Activated T-cell treated with anti-CD3 and anti-CD28 coated beads, Interleukin-2, amount 50 U/mL, for 1 hour (primary cell): ENCODE measurements around the gene MED12L.

Experiments
- DNase-seq: peaks from one replicate; pipeline ENCODE4 v3.0.0-alpha.2; 2020

MED12L gene

GRCh38 chr3:151264605-151265004 lies 179.1 kb downstream of the MED12L start:
- DNase-seq = no peak

GRCh38 chr3:151265166-151265565 lies 179.7 kb downstream of the MED12L start:
- no peak for DNase-seq

- no peak for DNase-seq
Observed at GRCh38 chr3:151265866-151266265, 180.4 kb downstream of the MED12L start.

GRCh38 chr3:151267066-151267465 lies 181.6 kb downstream of the MED12L start:
- no peak for DNase-seq

GRCh38 chr3:151268267-151269235 lies 183.1 kb downstream of the MED12L start:
- peak; percentile 22 for DNase-seq

- DNase-seq = no peak
Observed at GRCh38 chr3:151269631-151270030, 184.2 kb downstream of the MED12L start.

GRCh38 chr3:151275091-151275490 lies 189.6 kb downstream of the MED12L start:
- DNase-seq = no peak

- no peak for DNase-seq
Observed at GRCh38 chr3:151276038-151276686, 190.7 kb downstream of the MED12L start.

- DNase-seq = peak; percentile 22
Observed at GRCh38 chr3:151276687-151277042, 191.2 kb downstream of the MED12L start.

- no peak for DNase-seq
Observed at GRCh38 chr3:151278230-151278629, 192.8 kb downstream of the MED12L start, which contains the start of gene P2RY14. TSS of gene P2RY14 (minus strand) at chr3:151278542. CDS start at chr3:151214316, 64,226 bp downstream.

- no peak for DNase-seq
Observed at GRCh38 chr3:151281671-151282324, 196.3 kb downstream of the MED12L start.

- no peak for DNase-seq
Observed at GRCh38 chr3:151282921-151283320, 197.5 kb downstream of the MED12L start.

- no peak for DNase-seq
Observed at GRCh38 chr3:151283387-151283786, 197.9 kb downstream of the MED12L start.

- no peak for DNase-seq
Observed at GRCh38 chr3:151283907-151284461, 198.5 kb downstream of the MED12L start.

GRCh38 chr3:151285940-151286339 lies 200.5 kb downstream of the MED12L start:
- DNase-seq = no peak

- DNase-seq = no peak
Observed at GRCh38 chr3:151289445-151289844, 204.0 kb downstream of the MED12L start.

- DNase-seq = no peak
Observed at GRCh38 chr3:151290673-151291072, 205.2 kb downstream of the MED12L start.

- DNase-seq = no peak
Observed at GRCh38 chr3:151293127-151293526, 207.7 kb downstream of the MED12L start.

GRCh38 chr3:151296226-151296625 lies 210.8 kb downstream of the MED12L start:
- no peak for DNase-seq

GRCh38 chr3:151297429-151297828 lies 212.0 kb downstream of the MED12L start:
- no peak for DNase-seq

GRCh38 chr3:151299006-151299405 lies 213.5 kb downstream of the MED12L start:
- DNase-seq = no peak

GRCh38 chr3:151300539-151300938 lies 215.1 kb downstream of the MED12L start:
- DNase-seq = no peak

- DNase-seq = no peak
Observed at GRCh38 chr3:151301787-151302186, 216.3 kb downstream of the MED12L start.
